OCI-LY7 (cell line): ENCODE measurements around the gene EIF3L. TPM values are rescaled to one million over a fixed set of nuclear protein-coding genes. Genes with fewer than 3 reads are reported as not detected.

Experiments
- BruUV-seq: library from RNA; stranded (reverse); fragments of 400-500 nt; replicated peaks from 2 replicates; lab custom pipeline; 2021; lab: Mats Ljungman, UMichigan
- CTCF ChIA-PET: fragments of 300-600 bp; sonication (Branson Sonifier 250); formaldehyde crosslinking; loops from one replicate; lab custom pipeline; 2022; ENCODE audit warnings: antibody characterized with exemption; ENCODE audit not compliant: unreplicated experiment; lab: Charles Lee
- POLR2A ChIA-PET: fragments of 300-600 bp; sonication (Branson Sonifier 250); formaldehyde crosslinking; loops from one replicate; lab custom pipeline; 2022; ENCODE audit warnings: antibody characterized with exemption; lab: Charles Lee
- DNase-seq: peaks from one replicate; pipeline ENCODE4 v3.0.0-alpha.2; 2015; ENCODE audit warnings: low spot score
- H2AFZ ChIP-seq: fragments of 200-600 bp; sonication (generic), shearing (Covaris generic); 2 replicates; pipeline ENCODE4 v1.6.1; 2014; ENCODE audit warnings: mild to moderate bottlenecking, antibody characterized with exemption, low read length, moderate library complexity
- H3K27ac ChIP-seq: fragments of 200-600 bp; sonication (generic); 2 replicates; pipeline ENCODE4 v1.5.1; 2014; ENCODE audit warnings: mixed run types, low read depth, mild to moderate bottlenecking, moderate library complexity, low read length, inconsistent platforms; ENCODE audit not compliant: poor library complexity, severe bottlenecking
- H3K36me3 ChIP-seq: fragments of 200-600 bp; sonication (generic); 2 replicates; pipeline ENCODE4 v1.6.1; 2014; ENCODE audit warnings: mild to moderate bottlenecking, antibody characterized with exemption, low read length, moderate library complexity, mixed read lengths; ENCODE audit not compliant: insufficient read depth
- H3K4me1 ChIP-seq: fragments of 200-600 bp; sonication (generic); 2 replicates; pipeline ENCODE4 v1.5.1; 2014; ENCODE audit warnings: mild to moderate bottlenecking, low read length; ENCODE audit not compliant: insufficient read depth, poor library complexity, severe bottlenecking
- H3K4me2 ChIP-seq: fragments of 200-600 bp; sonication (generic); 2 replicates; pipeline ENCODE4 v1.6.1; 2014; ENCODE audit warnings: mild to moderate bottlenecking, low read length
- H3K4me3 ChIP-seq: fragments of 200-600 bp; sonication (generic); 2 replicates; pipeline ENCODE4 v1.5.1; 2014; ENCODE audit warnings: mild to moderate bottlenecking, low read depth, low read length; ENCODE audit not compliant: poor library complexity, severe bottlenecking
- H3K79me2 ChIP-seq: fragments of 200-600 bp; sonication (generic); 2 replicates; pipeline ENCODE4 v1.6.1; 2016; ENCODE audit warnings: low read depth, mild to moderate bottlenecking, low read length, moderate library complexity, mixed read lengths; ENCODE audit not compliant: insufficient read depth
- H3K9me2 ChIP-seq: fragments of 200-600 bp; sonication (generic); 2 replicates; pipeline ENCODE4 v1.6.1; 2016; ENCODE audit warnings: mild to moderate bottlenecking, low read length, mixed read lengths; ENCODE audit not compliant: insufficient read depth
- H3K9me3 ChIP-seq: fragments of 200-600 bp; sonication (generic); 2 replicates; pipeline ENCODE4 v1.6.1; 2014; ENCODE audit warnings: mild to moderate bottlenecking, mixed run types, low read length, mixed read lengths
- H4K20me1 ChIP-seq: fragments of 200-600 bp; sonication (generic); 2 replicates; pipeline ENCODE4 v1.6.1; 2014; ENCODE audit warnings: mild to moderate bottlenecking, antibody characterized with exemption, low read length, moderate library complexity, mixed read lengths; ENCODE audit not compliant: insufficient read depth
- EZH2phosphoT487 ChIP-seq: fragments of 200-600 bp; sonication (generic); IDR thresholded peaks from 2 replicates; pipeline ENCODE4 v1.6.1; 2018; ENCODE audit warnings: low read depth, borderline replicate concordance, mild to moderate bottlenecking, mixed run types, antibody characterized with exemption, low read length, moderate library complexity, mixed read lengths
- intact Hi-C: fragments of 100-400 bp; cut with micrococcal nuclease; formaldehyde crosslinking; loops from one replicate; pipeline ENCODE4 v1.10.0; 2022; ENCODE audit not compliant: unreplicated experiment
- total RNA-seq, 2 experiments: library from RNA; depleted of rRNA in 1 of 2; stranded (reverse); fragments of >200 nt in 1 of 2; shearing (Covaris generic) in 1 of 2; gene quantifications; 2 replicates each; pipeline ENCODE4 v1.2.3, GENCODE V29; 2014 to 2022
- TF ChIP-seq, protein P1 (sequence below): fragments of 200-600 bp; sonication (generic); conservative IDR thresholded peaks from 2 replicates; pipeline ENCODE4 v1.5.1; 2014; ENCODE audit warnings: mild to moderate bottlenecking, antibody characterized with exemption, low read length, moderate library complexity, mixed read lengths

EIF3L gene
- total RNA-seq, 2 experiments from 2014 or later, result 503 to 596 TPM

DNA sequence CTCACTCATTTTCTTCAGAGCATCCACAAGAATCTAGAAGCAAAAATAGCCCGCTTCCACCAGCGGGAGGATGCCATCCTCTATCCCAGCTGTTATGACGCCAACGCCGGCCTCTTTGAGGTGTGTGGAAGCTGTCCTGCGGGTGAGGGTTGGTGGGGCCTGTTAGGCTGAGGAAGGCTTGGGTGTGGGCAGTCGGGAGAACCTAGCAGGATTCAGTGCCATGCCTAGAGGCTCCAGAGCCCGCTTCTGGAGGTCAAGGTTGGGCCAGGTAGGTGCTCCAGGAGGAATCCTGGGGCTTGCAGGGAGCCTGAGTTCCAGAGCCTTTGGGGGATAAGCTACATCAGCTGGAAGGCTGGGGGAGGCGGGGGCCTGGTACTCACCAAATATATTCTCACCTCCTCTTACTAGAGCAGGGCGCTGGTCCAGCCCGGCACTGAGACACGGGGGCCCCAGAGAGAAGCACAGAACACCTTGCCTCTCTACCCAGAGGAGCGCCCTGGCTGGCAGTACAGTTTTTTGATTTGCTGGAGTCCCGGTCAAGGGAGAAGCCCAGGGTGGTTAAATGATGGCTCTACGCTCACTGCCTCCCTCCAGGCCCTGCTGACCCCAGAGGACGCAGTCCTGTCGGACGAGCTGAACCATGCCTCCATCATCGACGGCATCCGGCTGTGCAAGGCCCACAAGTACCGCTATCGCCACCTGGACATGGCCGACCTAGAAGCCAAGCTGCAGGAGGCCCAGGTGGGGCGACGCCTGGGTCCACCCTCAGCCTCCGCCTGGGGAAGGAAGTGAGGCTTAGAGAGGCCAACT, 36.1 kb upstream of the EIF3L start:
- ChIA-PET POLR2A (no interaction called here), CTCF (no interaction called here)
- Histone ChIP-seq H3K79me2 (no peaks in the 10 kb centered on the region), H3K4me3 (no peak overlapping the region), H3K9me2 (no peaks in the 10 kb centered on the region), H2AFZ (no peak overlapping the region), H3K4me1 (peaks cover 6% of the 10 kb centered on the region), H3K4me2 (no peak overlapping the region), H4K20me1 (no peaks in the 10 kb centered on the region), H3K9me3 (no peaks in the 10 kb centered on the region), H3K27ac (no peak overlapping the region), H3K36me3 (peaks cover 2% of the 10 kb centered on the region; the same call in 1 of the 2 replicates)
- TF ChIP-seq, protein P1, sequence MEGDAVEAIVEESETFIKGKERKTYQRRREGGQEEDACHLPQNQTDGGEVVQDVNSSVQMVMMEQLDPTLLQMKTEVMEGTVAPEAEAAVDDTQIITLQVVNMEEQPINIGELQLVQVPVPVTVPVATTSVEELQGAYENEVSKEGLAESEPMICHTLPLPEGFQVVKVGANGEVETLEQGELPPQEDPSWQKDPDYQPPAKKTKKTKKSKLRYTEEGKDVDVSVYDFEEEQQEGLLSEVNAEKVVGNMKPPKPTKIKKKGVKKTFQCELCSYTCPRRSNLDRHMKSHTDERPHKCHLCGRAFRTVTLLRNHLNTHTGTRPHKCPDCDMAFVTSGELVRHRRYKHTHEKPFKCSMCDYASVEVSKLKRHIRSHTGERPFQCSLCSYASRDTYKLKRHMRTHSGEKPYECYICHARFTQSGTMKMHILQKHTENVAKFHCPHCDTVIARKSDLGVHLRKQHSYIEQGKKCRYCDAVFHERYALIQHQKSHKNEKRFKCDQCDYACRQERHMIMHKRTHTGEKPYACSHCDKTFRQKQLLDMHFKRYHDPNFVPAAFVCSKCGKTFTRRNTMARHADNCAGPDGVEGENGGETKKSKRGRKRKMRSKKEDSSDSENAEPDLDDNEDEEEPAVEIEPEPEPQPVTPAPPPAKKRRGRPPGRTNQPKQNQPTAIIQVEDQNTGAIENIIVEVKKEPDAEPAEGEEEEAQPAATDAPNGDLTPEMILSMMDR, result no peak
- no peak for TF ChIP-seq EZH2phosphoT487
- BruUV-seq, result no TSS peak
- intact Hi-C loops, result no loop called here
- no peak for DNase-seq

- H3K4me1 ChIP-seq, result no peaks in the 10 kb centered on the region
- H2AFZ ChIP-seq, result no peak overlapping the region
- peaks cover 2% of the 10 kb centered on the region; the same call in 1 of the 2 replicates for H3K36me3 ChIP-seq
- H3K4me2 ChIP-seq, result no peak overlapping the region
- CTCF ChIA-PET, result interaction anchor here (0.6 kb wide), 1 partner anchor 197 kb away, joined by 3 read pairs; no protein-coding TSS in a partner anchor
- H3K9me3 ChIP-seq, result no peaks in the 10 kb centered on the region
- BruUV-seq, result no TSS peak
- no peak for DNase-seq
- no peak for TF ChIP-seq EZH2phosphoT487
- TF ChIP-seq, protein P1, result no peak
- H3K9me2 ChIP-seq, result no peaks in the 10 kb centered on the region
- H3K79me2 ChIP-seq, result no peaks in the 10 kb centered on the region
- H3K27ac ChIP-seq, result no peak overlapping the region
- no peak overlapping the region for H3K4me3 ChIP-seq
- POLR2A ChIA-PET, result no interaction called here
- H4K20me1 ChIP-seq, result no peaks in the 10 kb centered on the region
- intact Hi-C loops, result no loop called here
Measured at GRCh38 chr22:37815593-37815992, 33.6 kb upstream of the EIF3L start.

GRCh38 chr22:37816543-37817180, 32.6 kb upstream of the EIF3L start:
- H3K27ac ChIP-seq, result no peak overlapping the region
- no peaks in the 10 kb centered on the region for H3K9me2 ChIP-seq
- no peak overlapping the region for H3K4me3 ChIP-seq
- no peak for TF ChIP-seq EZH2phosphoT487
- TF ChIP-seq, protein P1, result no peak
- no peaks in the 10 kb centered on the region for H3K4me1 ChIP-seq
- DNase-seq, result no peak
- no peaks in the 10 kb centered on the region for H3K9me3 ChIP-seq
- no peaks in the 10 kb centered on the region for H4K20me1 ChIP-seq
- intact Hi-C loops, result loop anchor here (1.0 kb wide), 3 partner anchors 47 to 149 kb away; no protein-coding TSS in a partner anchor
- H3K79me2 ChIP-seq, result no peaks in the 10 kb centered on the region
- ChIA-PET POLR2A (no interaction called here), CTCF (no interaction called here)
- no peak overlapping the region for H2AFZ ChIP-seq
- no TSS peak for BruUV-seq
- no peak overlapping the region for H3K4me2 ChIP-seq
- peaks cover 2% of the 10 kb centered on the region; the same call in 1 of the 2 replicates for H3K36me3 ChIP-seq
